Vagina (tissue), 2 donors: ENCODE results near the gene EFCAB11.

Source experiments
- CTCF ChIP-seq, 3 experiments: fragments of 450-650 bp in 2 of 3; fragments of 200-600 bp in 1 of 3; sonication (generic) in 1 of 3; IDR thresholded peaks; one replicate each; pipeline ENCODE4 v1.5.1; 2017 to 2019; ENCODE audit warnings: antibody characterized with exemption in 3 of 3, mild to moderate bottlenecking in 2 of 3, moderate library complexity in 2 of 3
- POLR2AphosphoS5 ChIP-seq, 2 donors: sonication (generic); formaldehyde crosslinking; IDR thresholded peaks; one replicate each; pipeline ENCODE4 v1.9.0; 2017; ENCODE audit warnings: antibody characterized with exemption in 2 of 2, mild to moderate bottlenecking in 2 of 2, low read depth in 1 of 2; ENCODE audit not compliant: insufficient read depth in 1 of 2

DNA sequence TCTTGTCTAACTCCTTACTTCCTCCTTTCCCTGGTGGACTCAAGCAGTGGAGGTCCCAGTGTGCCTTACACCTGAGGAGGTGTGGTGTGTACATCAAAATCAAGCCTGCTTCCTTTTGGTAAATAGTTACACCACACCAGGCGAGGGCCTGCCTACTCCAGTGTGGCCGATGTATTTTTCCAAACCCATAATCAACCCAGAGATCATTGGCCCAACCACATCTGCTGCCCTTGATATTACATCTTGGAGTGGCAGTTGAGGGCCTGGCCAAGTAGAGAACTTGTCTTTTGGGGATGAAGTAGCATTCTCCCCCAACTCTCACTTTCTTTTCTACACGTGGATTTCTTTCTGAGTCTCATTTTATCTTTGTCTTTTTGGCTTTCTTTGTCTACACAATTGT, 187.4 kb downstream of the EFCAB11 start:
- TF ChIP-seq CTCF (IDR thresholded peaks at IDR 0.05) (no peak), POLR2AphosphoS5 (IDR thresholded peaks at IDR 0.05; ENCODE audit: insufficient read depth in 1 of 2, low read depth in 1 of 2) (no peak)
